ENCODE results near the gene CAMKK2. TPM values are rescaled to one million over a fixed set of nuclear protein-coding genes. Genes with fewer than 3 reads are reported as not detected.
"Not testable (repeated sequence)": the region's sequence is repeated elsewhere in the genome, so short reads cannot be mapped to it uniquely, and the experiment has no call there.

CAMKK2 gene
- total and polyA plus RNA-seq, 9 of the 15 experiments (the other 6 are each of a cell fraction or from before 2014, with no cell fraction given): 4.3 to 32.0 (median 18.2) TPM

DNA sequence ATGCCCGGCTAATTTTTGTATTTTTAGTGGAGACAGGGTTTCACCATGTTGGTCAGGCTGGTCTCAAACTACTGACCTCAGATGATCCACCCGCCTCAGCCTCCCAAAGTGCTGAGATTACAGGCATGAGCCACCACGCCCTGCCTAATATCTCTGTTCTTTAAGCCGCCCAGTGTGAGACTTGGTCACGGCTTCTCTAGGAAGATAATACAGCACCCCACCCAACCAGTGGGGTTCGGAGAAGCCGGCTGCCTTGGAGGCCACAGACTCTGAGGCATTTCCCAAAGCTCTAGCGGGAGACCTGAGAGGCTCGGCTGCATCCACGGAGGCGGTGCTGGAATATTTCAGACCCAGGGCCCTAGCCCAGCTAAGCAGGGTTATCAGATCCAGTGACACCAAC lies 13.6 kb downstream of the CAMKK2 start:
- ATAC-seq: peak; percentile 90
- in situ Hi-C loops (cut with MboI); BruUV-seq (replicated peaks): not testable (repeated sequence)
- TF ChIP-seq KDM1A (IDR thresholded peaks at IDR 0.05) (peak; percentile 85 to 86), SOX6 (IDR thresholded peaks at IDR 0.05) (0 out of 2 replicates have a peak, but pooled peaks have one; percentile 40), NCOR1 (IDR thresholded peaks at IDR 0.05) (peak; percentile 65; the same call in 1 of the 2 replicates), BCOR (IDR thresholded peaks at IDR 0.05) (peak; percentile 26; the same call in 1 of the 2 replicates), DPF2 (IDR thresholded peaks at IDR 0.05) (peak; percentile 47; the same call in 1 of the 2 replicates), HDAC1 (IDR thresholded peaks at IDR 0.05) (peak in 1 of 2 experiments; percentile 60; a peak in 1 of 4 replicates), CREM (IDR thresholded peaks at IDR 0.05; ENCODE audit: low read depth) (0 out of 2 replicates have a peak, but pooled peaks have one; percentile 15), DACH1 (IDR thresholded peaks at IDR 0.05; ENCODE audit: partially characterized antibody) (peak; percentile 46), KLF1 (tag; IDR thresholded peaks at IDR 0.05) (0 out of 2 replicates have a peak, but pooled peaks have one; percentile 63), LCOR (CRISPR knock-in tag; IDR thresholded peaks at IDR 0.05) (peak; percentile 66; the same call in 1 of the 2 replicates), TAL1 (IDR thresholded peaks at IDR 0.05) (peak; percentile 45; the same call in 1 of the 2 replicates), CTBP1 (IDR thresholded peaks at IDR 0.05; ENCODE audit: borderline replicate concordance) (peak; percentile 58; the same call in 1 of the 2 replicates), CBFA2T3 (IDR thresholded peaks at IDR 0.05) (peak; percentile 80), ADNP (tag; IDR thresholded peaks at IDR 0.05) (peak; percentile 85), ARID1B (IDR thresholded peaks at IDR 0.05) (peak; percentile 66), ZKSCAN1 (IDR thresholded peaks at IDR 0.05; ENCODE audit: low read depth, low read length) (0 out of 2 replicates have a peak, but pooled peaks have one; percentile 33), TCF3 (CRISPR knock-in tag; IDR thresholded peaks at IDR 0.05) (peak; percentile 72), GATA2 (CRISPR knock-in tag; IDR thresholded peaks at IDR 0.05) (0 out of 2 replicates have a peak, but pooled peaks have one; percentile 25), POLR3A (IDR thresholded peaks at IDR 0.05; ENCODE audit: borderline replicate concordance, extremely low read depth, insufficient read depth, insufficient read length) (peak; percentile 12), CBFA2T2 (conservative IDR thresholded peaks at IDR 0.05) (peak; percentile 38), ATF7 (IDR thresholded peaks at IDR 0.05) (0 out of 2 replicates have a peak, but pooled peaks have one; percentile 34), SMARCA4 (IDR thresholded peaks at IDR 0.05) (0 out of 2 replicates have a peak, but pooled peaks have one; percentile 25)
- TF ChIP-seq, protein P1, sequence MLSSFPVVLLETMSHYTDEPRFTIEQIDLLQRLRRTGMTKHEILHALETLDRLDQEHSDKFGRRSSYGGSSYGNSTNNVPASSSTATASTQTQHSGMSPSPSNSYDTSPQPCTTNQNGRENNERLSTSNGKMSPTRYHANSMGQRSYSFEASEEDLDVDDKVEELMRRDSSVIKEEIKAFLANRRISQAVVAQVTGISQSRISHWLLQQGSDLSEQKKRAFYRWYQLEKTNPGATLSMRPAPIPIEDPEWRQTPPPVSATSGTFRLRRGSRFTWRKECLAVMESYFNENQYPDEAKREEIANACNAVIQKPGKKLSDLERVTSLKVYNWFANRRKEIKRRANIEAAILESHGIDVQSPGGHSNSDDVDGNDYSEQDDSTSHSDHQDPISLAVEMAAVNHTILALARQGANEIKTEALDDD (IDR thresholded peaks at IDR 0.05): 0 out of 2 replicates have a peak, but pooled peaks have one; percentile 32
- TF ChIP-seq, protein P2, sequence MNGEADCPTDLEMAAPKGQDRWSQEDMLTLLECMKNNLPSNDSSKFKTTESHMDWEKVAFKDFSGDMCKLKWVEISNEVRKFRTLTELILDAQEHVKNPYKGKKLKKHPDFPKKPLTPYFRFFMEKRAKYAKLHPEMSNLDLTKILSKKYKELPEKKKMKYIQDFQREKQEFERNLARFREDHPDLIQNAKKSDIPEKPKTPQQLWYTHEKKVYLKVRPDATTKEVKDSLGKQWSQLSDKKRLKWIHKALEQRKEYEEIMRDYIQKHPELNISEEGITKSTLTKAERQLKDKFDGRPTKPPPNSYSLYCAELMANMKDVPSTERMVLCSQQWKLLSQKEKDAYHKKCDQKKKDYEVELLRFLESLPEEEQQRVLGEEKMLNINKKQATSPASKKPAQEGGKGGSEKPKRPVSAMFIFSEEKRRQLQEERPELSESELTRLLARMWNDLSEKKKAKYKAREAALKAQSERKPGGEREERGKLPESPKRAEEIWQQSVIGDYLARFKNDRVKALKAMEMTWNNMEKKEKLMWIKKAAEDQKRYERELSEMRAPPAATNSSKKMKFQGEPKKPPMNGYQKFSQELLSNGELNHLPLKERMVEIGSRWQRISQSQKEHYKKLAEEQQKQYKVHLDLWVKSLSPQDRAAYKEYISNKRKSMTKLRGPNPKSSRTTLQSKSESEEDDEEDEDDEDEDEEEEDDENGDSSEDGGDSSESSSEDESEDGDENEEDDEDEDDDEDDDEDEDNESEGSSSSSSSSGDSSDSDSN (IDR thresholded peaks at IDR 0.05; ENCODE audit: borderline replicate concordance in 1 of 2, low read depth in 2 of 2, low read length in 2 of 2): peak in 1 of 2 experiments; percentile 78; a peak in 1 of 4 replicates

More for the DNA sequence above, 13.6 kb downstream of the CAMKK2 start:
- H3K4me3 ChIP-seq; H3K36me3 ChIP-seq (ENCODE audit: control insufficient read depth, insufficient read depth, low read length); H3K27me3 ChIP-seq (ENCODE audit: control insufficient read depth in 2 of 2, insufficient read depth in 2 of 2, low read length in 2 of 2); H3K79me2 ChIP-seq (ENCODE audit: control insufficient read depth, insufficient read depth, low read length); H3K4me2 ChIP-seq (ENCODE audit: insufficient read depth, low read length); H3K9me1 ChIP-seq (ENCODE audit: control insufficient read depth, insufficient read depth, low read length); intact Hi-C loops (cut with micrococcal nuclease); H3K9me3 ChIP-seq (replicated peaks; ENCODE audit: control insufficient read depth, insufficient read depth, low read depth, low read length); CTCF ChIA-PET (ENCODE audit: low intra/inter-chr PET ratio); H2AFZ ChIP-seq (ENCODE audit: low read depth, low read length): not testable (repeated sequence)
- peaks cover 34% of the 10 kb centered on the region for H4K20me1 ChIP-seq (replicated peaks; ENCODE audit: control insufficient read depth, insufficient read depth, low read length)
- POLR2A ChIA-PET: interaction anchor here (0.6 to 1.3 kb wide), 6 partner anchors 10 to 278 kb away, joined by 3 to 6 read pairs (median 3); no protein-coding TSS in a partner anchor
- H3K9ac ChIP-seq (ENCODE audit: insufficient read depth in 1 of 2, low read depth in 2 of 2, low read length in 2 of 2): peak overlapping the region in 1 of 2 experiments; percentile 82; a peak in 2 of 4 replicates
- WGBS (ENCODE audit: insufficient coverage, low coverage, missing lambda C conversion rate): 6% methylated on average over 11 of the region's 11 CpGs
- peaks cover 13 to 32% of the 10 kb centered on the region in 2 experiments; a peak in 4 of 5 replicates for H3K4me1 ChIP-seq (replicated peaks in 1 of 2; ENCODE audit: control insufficient read depth in 2 of 2, insufficient read depth in 2 of 2, low read length in 2 of 2)
- peak; percentile 66 for FAIRE-seq
- H3K27ac ChIP-seq (ENCODE audit: extremely low read depth, low read depth, low read length): peak overlapping the region; percentile 15; the same call in 1 of the 3 replicates
- peak; percentile 40 to 78 (median 59) for DNase-seq (ENCODE audit: extremely low read depth in 1 of 4, low spot score in 3 of 4)

Data from K562 (cell line).